ENCODE data around the gene ADSS1.

Gene ADSS1

GRCh38 chr14:104770851-104771272 lies 46.8 kb downstream of the ADSS1 start:
- DNase-seq, result no peak

GRCh38 chr14:104771374-104771773 lies 47.3 kb downstream of the ADSS1 start:
- DNase-seq, result no peak

DNA sequence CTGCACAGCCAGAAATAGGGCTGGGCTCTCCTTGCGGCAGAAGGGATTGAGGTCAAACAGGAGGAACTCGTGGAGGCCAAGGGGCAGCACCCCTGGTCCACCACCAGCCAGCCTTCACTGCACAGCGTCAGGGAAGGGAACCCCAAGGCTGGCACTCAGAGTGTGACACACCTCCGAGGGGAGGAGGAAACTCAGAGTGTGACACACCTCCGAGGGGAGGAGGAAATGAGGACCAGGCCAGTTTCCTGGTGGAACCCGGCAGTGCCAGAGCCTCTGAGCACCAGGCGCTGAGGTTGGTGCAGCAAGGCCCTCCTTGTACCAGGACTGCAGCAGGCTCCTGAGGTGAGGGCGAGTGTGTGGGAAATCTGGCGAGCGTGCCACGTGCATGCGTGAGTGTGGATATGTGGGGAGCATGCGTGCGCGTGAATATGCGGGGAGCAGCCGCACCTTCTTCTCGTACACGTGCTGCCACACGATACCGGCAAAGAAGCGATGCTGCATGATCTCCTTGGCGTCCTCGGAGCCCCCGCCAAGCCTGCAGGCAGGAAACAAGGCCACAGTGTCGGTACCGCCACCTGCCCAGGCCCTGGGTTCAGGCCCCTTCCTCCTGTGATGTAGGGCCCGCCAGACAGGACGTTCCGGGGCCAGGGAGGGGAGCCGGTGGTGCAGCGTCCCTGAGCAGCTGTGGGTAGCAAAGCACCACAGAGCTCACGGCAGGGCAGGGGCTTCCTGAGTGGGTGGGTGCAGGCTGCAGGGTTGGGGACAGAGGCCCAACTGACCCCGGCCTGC lies 48.1 kb downstream of the ADSS1 start:
- DNase-seq, result no peak

GRCh38 chr14:104772707-104773504 lies 48.9 kb downstream of the ADSS1 start:
- no peak for DNase-seq

DNA sequence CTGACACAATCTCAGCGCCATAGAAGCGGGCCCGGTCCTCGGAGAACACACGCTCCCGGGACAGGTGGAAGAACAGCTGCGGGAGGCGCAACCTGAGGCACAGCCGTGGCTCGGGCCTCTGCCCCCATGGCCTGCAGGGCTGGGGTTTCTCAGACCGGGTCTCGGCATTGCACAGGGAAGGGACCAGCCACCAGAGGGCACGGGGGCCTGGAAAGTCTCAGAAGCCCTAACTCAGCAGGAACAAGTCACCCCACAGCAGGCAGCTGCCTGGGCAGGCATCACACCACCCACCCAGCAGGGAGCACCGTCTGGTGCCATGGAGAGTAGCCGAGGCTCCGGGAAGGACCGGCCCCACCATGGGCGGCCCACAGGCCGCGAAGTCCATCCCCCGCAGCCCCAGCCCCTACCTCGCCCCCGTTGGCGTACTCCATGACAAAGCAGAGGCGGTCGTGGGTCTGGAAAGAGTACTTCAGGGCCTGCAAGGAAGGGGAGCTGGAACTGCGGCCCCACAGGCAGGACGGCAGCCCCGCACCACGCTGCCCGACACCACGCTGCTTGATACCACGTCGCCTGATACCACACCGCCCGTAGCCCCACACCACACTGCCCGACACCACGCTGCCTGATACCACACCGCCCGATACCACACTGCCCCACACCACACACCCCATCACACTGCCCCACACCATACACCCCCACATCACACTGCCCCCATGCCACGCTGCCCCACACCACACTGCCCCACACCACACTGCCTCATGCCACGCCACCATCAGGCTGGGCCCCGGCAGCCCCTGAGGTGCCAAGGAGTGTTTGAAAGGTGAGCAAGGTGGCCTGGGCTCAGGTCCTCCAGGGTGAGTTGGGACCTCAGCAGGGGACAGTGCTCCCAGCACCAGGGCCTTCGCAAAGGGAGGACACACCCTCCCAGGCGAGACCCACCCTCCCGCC lies 49.8 kb downstream of the ADSS1 start:
- no peak for DNase-seq

DNA sequence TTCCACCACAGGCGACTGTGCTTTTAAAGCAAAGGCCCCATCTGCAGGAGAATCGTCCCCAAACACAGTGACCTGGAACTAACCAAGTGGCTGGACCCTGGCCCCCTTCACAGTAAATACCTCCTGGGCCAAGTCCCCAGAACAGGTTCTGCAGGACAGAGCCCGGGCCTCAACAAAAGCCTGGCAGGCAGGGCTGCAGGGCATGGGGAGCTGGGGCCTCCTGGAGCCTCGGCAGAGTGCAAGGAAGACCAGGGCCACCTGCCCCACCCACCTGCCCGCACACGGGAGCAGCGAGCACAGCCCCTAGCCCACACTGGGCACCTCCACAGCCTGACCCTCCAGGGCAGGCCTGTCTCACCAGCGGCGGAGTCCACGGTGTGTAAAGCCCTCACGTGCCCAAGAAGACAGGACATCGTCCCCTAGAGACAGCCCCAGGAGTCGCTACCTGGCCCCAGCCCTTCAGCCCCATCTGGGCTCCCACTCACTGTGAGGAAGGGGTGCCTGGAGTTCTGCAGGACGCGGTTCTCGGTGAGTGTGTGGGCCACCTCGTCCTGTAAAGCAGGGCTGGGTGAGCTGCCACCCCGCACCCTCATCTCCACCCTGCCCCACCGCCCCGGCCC lies 50.5 kb downstream of the ADSS1 start:
- no peak for DNase-seq

DNA sequence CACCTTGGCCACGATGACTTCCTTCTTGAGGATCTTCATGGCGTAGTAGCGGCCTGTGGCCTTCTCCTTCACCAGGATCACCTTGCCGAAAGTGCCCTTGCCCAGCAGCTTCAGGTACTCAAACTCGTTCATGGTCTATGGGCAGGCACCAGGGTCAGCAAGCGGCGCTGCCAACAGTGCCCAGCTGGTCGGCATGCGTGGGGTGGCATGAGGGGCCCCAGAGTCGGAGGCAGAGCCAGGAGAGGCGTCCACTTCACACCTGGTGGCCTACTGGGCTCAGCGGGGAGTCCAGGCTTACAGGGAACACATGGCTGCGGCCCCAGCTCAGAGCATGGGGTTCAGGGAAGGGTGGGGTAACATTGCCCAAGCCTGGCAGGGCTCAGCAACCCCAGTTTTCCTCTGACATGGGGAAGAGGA lies 51.1 kb downstream of the ADSS1 start:
- no peak for DNase-seq

DNA sequence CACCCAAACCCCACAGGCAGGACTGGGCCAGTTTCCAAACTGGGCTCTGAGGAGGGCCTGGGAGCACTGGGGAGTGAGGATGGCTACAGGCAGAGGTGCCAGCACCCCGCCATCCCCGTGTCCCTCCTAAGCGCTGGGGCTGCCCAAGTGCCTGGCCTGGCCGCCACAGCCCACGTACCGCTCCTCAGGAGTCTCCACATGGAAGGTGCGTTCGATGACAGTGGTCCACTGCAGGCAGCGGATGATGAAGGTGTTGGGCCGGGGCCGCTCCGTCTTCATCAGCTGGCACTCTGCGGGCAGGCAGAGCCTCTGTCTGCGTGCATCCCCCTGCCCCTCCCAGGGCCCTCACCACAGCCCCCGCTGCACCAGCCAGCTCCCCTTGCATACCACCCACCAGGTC lies 52.5 kb downstream of the ADSS1 start:
- no peak for DNase-seq

DNA sequence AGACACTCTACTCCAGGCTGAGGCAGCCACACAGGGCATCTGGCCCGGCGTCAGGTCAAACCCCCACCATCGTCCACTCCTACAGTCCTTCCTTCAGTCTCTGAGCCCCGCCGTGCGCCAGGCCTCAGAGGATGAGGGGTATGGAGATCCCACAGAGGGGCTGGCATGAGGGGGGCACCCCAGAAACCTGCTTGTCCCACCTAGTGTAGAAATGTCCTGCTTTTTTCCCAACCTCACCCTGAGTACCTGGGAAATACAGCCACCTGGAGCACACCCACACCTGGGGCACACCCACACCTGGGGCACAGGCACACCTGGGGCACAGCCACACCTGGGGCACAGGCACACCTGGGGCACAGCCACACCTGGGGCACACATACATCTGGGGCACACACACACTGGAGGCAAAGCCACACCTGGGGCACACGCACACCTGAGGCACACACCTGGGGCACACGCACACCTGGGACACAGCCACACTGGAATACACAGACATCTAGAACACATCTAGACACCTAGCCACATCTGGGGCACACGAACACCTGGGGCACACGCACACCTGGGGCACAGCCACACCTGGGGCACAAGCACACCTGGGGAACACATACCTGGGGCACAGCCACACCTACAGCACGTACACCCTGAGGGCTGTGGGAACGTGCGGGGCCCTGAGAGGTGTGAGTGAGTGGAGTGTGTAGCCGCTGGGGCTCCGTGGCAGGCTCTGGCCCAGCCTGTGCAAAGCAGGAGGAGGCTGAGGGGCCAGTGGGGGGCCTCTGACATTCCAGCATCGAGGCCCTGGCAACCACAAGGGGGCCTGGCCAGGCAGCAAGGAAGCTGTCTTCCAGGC lies 53.2 kb downstream of the ADSS1 start:
- DNase-seq, result no peak

- DNase-seq, result no peak
Observed at GRCh38 chr14:104777808-104778249, 53.8 kb downstream of the ADSS1 start.

DNA sequence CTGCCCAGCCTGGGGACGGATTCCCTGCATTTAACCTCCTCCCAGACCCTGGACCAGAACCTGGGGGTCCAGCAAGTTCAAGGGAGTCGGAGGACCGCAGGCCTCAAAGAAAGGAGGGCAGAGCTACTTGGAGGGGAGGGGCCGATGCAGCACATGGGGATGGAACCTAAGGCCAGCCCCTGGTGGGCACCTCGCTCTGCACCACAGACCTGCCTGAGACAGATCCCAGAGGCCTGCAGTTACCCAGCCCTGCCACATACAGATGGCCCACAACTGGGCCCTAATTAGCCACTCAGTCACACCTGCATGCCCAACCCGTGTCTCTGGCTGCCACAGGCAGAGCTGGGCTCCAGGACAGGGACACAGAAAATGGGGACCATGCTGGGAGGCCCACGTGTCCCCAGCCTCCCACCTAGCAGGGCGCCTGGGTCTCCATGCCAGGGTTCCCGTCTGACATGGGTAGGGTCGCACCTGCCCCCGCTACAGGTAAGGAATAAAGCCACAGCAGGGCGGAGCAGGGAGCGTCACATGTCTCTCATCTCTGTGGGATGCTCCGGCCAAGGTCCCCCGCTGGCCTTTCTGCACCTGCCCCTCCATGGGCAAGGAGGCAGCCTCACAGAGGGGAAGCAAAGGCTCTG lies 54.8 kb downstream of the ADSS1 start:
- DNase-seq, result no peak

DNA sequence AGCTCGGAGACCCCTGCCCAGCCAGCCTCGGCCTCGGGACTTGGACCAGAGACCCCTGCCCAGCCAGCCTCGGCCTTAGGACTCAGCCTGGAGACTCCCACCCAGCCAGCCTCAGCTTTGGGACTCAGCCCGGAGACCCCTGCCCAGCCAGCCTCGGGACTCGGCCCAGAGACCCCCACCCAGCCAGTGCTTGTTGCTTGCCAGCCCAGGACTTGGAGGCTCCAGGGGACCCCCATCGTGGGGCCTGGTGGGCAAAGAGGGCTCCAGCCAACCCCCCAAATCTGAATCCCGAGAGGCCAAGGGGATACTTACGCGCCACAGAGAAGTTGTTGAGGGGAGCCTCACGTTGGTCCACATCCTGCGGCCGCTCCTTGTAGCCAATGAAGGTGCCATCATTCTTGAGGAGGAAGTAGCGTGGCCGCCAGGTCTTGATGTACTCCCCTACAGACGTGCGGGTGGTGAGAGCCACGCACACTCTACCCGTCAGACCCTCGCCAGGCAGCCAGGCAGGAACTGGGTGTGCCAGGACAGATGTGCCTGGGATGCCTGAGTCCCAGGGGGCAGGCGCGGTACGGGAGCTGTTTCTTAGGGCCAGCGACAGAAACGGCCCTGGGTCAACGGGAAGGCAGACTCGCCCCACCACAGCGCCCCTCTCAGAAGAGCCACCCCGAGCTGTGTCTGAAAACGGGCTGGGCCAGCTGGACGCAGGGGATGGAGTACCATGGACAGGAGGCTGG lies 55.9 kb downstream of the ADSS1 start:
- no peak for DNase-seq

DNA sequence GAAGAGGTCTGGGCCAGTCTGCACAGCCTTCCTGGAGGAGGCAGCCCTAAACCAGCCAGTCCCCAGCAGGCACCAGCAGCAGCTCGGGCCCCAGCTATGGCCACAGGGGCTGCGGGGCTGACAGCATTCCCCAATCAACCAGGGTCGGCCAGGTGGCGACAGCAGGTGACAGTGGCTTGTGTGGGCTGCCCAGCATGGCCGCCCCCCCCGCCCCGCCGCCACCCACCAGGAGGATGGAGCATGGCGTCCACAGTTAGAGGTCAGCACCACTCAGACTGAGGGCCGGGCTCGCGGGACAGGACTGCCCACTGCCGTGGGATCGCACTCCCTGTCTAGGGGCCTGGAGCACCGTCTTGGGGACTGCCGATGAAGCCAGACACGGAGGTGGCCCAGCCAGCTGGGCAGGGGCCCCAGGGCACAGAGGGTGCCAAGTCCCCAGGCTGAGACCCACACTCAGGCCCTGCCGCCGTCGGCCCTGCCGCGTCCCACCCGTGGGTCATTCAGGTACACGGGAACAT lies 56.5 kb downstream of the ADSS1 start:
- no peak for DNase-seq

DNA sequence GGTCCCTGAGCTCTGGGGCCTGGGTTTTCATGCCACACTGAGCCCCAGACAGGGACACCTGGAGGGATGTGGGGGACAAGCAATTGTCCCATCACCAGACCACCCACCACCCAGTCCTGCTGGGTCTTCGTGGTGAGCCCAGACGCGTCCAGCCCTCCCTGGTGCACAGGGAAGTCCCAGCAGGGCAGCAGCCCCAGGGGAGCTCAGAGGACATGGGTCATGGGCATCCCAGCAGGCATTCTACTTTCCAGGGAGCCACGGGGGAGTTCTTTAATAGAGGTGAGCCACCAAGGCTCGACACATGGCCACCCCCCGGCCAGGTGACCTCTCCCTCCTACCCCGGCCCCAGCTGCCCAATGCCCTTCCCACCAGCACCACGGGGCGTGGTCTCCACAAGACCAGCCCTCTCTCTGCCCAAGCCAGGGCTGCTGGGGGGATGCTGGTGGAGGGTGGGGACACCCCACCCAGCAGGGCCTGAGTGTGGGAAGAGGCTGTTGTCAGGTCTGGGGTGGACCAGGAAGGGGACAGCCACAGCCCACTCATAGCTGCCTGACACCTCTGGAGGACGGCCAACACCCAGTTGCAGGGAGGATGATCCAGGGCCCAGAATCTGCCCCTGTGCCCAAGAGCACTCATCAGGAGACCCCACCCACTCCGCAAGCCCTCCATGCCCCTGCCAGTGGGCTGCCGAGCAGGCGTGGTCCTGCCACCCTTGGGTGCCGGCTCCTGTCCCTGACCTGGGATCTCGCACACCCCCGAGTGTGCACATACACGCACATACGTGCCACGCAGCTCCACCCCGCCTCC lies 57.4 kb downstream of the ADSS1 start:
- no peak for DNase-seq

DNA sequence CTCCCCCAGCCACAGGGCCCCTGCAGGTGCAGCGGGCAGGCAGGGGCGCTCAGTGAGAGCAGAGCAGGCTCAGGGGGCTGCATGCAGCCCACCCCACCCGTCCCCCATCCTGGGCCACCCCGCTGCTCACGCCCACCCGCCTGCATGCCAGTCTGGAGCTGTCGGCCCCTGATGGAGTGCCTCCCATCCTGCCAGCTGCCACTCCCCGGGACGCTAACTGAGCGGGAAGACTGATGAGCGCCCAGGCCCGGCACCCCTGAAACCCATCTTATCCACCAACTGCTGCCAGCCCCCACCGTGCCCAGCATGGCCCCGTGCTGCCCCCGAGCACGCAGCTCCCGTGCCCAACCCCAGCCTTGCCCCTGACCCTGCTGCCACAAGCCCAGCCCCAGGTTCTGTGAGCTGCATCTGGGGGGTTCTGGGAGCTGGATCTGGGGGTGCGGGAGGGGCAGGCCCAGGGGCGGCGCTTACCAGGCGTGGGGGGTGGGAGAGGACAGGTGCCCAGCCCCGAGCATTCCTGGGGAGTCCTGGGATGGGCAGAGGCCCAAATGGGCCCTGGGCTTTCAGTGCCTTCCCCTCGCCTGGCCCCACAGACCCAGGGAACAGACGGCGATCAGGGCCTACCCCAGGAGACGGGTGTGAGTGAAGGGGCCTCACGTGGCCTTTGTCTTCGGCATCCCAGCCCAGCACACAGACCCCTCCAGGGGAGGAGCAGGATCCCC lies 58.2 kb downstream of the ADSS1 start:
- DNase-seq, result no peak

DNA sequence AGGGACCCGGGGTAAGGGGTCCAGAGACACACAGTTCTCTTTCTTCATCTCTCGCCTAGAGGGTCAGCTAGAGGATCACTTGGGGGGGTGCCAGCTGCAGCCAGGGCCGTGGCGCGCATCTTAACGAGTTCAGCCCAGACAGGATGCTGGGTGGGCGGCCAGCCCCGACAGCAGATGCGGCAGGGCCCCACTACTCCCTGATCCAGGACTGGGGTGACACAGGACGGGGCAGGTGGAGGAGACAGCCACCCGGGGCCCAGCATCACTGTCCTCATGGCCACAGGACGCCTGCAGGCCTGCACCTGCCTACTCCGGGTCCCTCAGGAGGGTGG lies 58.7 kb downstream of the ADSS1 start:
- no peak for DNase-seq

- DNase-seq, result no peak
Observed at GRCh38 chr14:104783484-104784217, 59.6 kb downstream of the ADSS1 start.

DNA sequence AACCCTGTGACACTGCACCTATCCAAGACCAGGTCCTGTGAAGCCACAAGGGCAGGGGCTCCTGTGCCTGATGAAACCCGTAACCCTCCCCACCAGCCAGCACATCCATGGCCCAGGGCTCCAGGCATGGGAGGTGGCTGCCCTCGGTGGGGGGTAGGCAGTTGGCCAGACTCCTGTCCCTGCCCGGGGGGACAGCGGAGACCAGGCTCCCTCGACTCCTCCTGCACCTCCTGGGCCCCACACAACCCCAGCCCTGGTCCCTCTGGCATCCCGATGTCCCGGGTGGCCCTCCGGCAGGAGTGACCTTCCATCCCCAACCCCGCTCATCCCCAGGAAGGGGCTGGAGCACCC lies 60.2 kb downstream of the ADSS1 start:
- no peak for DNase-seq

Data from NCI-H1048 (cell line).